Measurements from ENCODE around the gene MCTP2. TPM values are rescaled to one million over a fixed set of nuclear protein-coding genes. Genes with fewer than 3 reads are reported as not detected.

Gene MCTP2
- total RNA-seq, 3 donors from 2014 or later: 41.9 to 89.3 (median 83.7) TPM

DNA sequence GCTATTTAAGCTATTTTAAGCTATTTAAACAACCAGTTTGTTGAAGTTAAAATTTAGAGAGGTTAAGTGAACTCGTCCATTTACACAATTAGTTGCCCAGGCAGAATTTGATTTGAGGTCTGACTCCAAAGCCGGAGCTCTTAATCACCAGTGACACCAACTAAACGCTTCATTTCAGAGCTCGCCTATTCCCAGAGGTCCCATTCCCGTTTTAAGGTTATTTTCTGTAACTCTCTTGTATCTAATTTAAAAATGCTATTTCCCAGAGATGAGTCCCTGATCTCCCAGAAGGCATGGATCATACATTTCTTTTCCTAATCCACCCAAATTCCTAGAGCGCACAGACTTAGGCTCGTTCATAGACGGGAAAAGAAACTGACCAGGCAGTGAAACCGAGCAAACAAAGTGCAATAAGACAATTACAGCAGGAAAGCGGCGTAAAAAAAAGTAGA, 904 bp upstream of the MCTP2 start:
- Histone ChIP-seq H3K36me3 (ENCODE audit: low read depth) (no peaks in the 10 kb centered on the region), H3K9me3 (no peaks in the 10 kb centered on the region), H3K4me1 (ENCODE audit: low read depth) (peaks cover 30% of the 10 kb centered on the region), H3K4me3 (peak overlapping the region; percentile 75)
- intact Hi-C loops (cut with DNase I, micrococcal nuclease): no loop called here
- ATAC-seq (peak; percentile 0), DNase-seq (no peak)
- TF ChIP-seq, protein P1, sequence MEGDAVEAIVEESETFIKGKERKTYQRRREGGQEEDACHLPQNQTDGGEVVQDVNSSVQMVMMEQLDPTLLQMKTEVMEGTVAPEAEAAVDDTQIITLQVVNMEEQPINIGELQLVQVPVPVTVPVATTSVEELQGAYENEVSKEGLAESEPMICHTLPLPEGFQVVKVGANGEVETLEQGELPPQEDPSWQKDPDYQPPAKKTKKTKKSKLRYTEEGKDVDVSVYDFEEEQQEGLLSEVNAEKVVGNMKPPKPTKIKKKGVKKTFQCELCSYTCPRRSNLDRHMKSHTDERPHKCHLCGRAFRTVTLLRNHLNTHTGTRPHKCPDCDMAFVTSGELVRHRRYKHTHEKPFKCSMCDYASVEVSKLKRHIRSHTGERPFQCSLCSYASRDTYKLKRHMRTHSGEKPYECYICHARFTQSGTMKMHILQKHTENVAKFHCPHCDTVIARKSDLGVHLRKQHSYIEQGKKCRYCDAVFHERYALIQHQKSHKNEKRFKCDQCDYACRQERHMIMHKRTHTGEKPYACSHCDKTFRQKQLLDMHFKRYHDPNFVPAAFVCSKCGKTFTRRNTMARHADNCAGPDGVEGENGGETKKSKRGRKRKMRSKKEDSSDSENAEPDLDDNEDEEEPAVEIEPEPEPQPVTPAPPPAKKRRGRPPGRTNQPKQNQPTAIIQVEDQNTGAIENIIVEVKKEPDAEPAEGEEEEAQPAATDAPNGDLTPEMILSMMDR (IDR thresholded peaks at IDR 0.05): no peak

DNA sequence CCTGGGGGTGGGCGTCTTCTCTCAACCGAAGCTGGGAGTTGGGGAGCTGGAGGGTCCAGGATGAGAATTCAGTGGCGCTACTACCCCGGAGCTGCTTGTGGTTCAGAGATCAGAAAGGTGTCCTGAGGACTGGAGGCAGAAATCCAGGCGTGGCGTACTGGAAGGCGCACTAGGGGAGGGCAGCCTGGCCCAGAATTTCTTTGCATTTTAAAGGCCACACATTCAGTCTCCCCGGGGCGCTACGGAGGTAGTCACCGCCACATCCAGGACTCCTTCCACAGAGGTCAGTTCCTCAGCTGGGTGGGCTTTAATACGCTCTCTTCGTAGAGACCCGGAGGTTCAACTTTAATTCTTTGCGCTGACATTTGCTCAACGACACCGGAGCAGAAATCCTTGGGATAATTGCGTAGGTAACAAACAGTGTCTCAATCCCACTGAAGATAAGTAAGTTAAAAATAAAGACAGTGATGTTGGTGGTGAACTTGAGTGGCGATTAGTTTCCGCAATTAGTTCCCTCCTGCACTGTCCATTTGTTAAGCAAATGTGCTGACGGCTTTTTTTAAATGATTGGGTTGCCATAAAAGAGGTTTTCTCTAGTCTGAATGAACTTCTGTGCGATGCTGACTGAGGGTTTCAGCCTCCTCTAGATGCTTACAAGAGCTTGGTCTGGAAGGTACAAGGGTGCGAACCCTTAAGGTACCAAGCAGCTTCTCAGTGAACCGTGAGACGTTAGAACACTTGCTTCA, 535 bp downstream of the MCTP2 start:
- intact Hi-C loops (cut with DNase I, micrococcal nuclease): no loop called here
- ATAC-seq (peak; percentile 27), DNase-seq (peak in 1 of 3 donors; percentile 38)
- peaks cover 28% of the 10 kb centered on the region for H3K4me1 ChIP-seq (ENCODE audit: low read depth)
- H3K36me3 ChIP-seq (ENCODE audit: low read depth): no peaks in the 10 kb centered on the region
- no peaks in the 10 kb centered on the region for H3K9me3 ChIP-seq
- peak overlapping the region; percentile 75 for H3K4me3 ChIP-seq
- TF ChIP-seq, protein P1 (IDR thresholded peaks at IDR 0.05): no peak

DNA sequence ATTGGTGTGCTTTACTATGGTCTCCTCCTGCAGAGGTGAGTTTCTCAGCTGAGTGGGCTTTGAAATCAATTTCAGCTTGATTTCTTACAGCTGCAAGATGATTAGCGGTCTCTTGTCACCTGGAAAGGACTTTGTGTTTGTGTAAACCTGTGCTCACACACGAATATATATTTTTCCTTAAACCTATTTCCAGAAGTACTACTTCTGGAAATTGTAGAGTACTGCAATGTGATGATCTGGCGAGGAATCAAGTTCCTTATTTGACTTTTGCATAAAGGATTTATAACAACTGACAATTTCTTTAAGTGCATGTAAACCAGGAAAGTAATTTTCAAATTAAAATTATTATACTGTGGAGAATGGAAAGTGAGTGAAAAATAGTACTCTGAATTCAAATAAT, 2.1 kb downstream of the MCTP2 start:
- H3K4me3 ChIP-seq: no peak overlapping the region
- TF ChIP-seq, protein P1 (IDR thresholded peaks at IDR 0.05): no peak
- intact Hi-C loops (cut with DNase I, micrococcal nuclease): no loop called here
- DNase-seq (no peak), ATAC-seq (no peak)
- no peaks in the 10 kb centered on the region for H3K36me3 ChIP-seq (ENCODE audit: low read depth)
- no peaks in the 10 kb centered on the region for H3K9me3 ChIP-seq
- H3K4me1 ChIP-seq (ENCODE audit: low read depth): peaks cover 33% of the 10 kb centered on the region

DNA sequence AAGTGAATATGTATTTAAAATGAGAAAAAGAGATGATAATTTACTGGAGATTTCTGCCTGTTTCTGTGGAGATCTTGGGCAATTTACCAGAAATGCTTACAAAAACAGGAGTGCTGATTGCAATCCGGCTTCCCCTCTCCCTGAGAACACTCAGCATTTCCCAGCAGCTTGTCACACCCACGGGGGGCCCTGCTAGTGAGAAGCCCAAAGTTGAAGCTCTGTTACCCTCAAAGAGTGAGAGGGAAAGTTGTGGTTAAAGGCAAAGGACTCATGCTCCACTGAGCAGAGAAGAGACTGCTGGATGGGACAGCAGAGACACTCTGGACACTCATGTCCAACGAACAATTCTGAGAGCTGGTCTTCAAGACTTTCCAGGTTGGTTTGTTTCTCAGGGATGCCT, 2.9 kb downstream of the MCTP2 start:
- ATAC-seq (no peak), DNase-seq (no peak)
- Histone ChIP-seq H3K9me3 (no peaks in the 10 kb centered on the region), H3K36me3 (ENCODE audit: low read depth) (no peaks in the 10 kb centered on the region), H3K4me1 (ENCODE audit: low read depth) (peaks cover 32% of the 10 kb centered on the region), H3K4me3 (no peak overlapping the region)
- intact Hi-C loops (cut with DNase I, micrococcal nuclease): no loop called here
- TF ChIP-seq, protein P1 (IDR thresholded peaks at IDR 0.05): no peak

DNA sequence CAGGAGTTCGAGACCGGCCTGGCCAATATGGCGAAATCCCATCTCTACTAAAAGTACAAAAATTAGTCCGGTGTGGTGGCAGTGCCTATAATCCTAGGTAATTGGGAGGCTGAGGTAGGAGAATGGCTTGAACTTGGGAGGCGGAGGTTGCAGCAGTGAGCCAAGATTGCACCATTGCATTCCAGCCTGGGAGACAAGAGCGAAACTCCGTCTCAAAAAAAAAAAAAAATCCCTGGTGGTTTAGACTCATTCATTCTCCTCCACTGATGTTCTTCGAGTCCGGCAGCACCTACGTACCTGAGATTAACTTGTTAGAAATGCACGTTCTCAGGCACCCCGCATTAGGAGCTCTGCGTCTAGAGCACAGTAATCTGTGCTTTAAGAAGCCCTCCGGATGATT, 3.7 kb downstream of the MCTP2 start:
- Histone ChIP-seq H3K9me3 (no peaks in the 10 kb centered on the region), H3K4me3 (no peak overlapping the region), H3K4me1 (ENCODE audit: low read depth) (peaks cover 33% of the 10 kb centered on the region), H3K36me3 (ENCODE audit: low read depth) (no peaks in the 10 kb centered on the region)
- ATAC-seq (no peak), DNase-seq (no peak)
- TF ChIP-seq, protein P1 (IDR thresholded peaks at IDR 0.05): no peak
- intact Hi-C loops (cut with DNase I, micrococcal nuclease): no loop called here

Measured in mucosa of descending colon (tissue), 3 donors.